ENCODE data around the gene GABRG3. TPM values are rescaled to one million over a fixed set of nuclear protein-coding genes. Genes with fewer than 3 reads are reported as not detected.

Gene GABRG3
- total and polyA plus RNA-seq, 8 donors: 0.35 TPM; not detected in 7

GRCh38 chr15:26967719-26968269, 3.2 kb upstream of the GABRG3 start:
- TF ChIP-seq, protein P1, sequence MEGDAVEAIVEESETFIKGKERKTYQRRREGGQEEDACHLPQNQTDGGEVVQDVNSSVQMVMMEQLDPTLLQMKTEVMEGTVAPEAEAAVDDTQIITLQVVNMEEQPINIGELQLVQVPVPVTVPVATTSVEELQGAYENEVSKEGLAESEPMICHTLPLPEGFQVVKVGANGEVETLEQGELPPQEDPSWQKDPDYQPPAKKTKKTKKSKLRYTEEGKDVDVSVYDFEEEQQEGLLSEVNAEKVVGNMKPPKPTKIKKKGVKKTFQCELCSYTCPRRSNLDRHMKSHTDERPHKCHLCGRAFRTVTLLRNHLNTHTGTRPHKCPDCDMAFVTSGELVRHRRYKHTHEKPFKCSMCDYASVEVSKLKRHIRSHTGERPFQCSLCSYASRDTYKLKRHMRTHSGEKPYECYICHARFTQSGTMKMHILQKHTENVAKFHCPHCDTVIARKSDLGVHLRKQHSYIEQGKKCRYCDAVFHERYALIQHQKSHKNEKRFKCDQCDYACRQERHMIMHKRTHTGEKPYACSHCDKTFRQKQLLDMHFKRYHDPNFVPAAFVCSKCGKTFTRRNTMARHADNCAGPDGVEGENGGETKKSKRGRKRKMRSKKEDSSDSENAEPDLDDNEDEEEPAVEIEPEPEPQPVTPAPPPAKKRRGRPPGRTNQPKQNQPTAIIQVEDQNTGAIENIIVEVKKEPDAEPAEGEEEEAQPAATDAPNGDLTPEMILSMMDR (IDR thresholded peaks at IDR 0.05): no peak
- intact Hi-C loops (cut with DNase I): no loop called here
- no peaks in the 10 kb centered on the region for H3K4me1 ChIP-seq
- no peak overlapping the region for H3K27ac ChIP-seq
- FAIRE-seq (no peak), ATAC-seq (no peak), DNase-seq (no peak)
- WGBS, 2 donors: 1 to 2% methylated on average over 48 of the region's 48 CpGs
- peaks cover 0 to 17% (median 0%) of the 10 kb centered on the region in 4 donors for H3K27me3 ChIP-seq
- no peaks in the 10 kb centered on the region for H3K36me3 ChIP-seq
- H3K9me3 ChIP-seq: no peaks in the 10 kb centered on the region
- H3K4me3 ChIP-seq: no peak overlapping the region

GRCh38 chr15:26968806-26969205, 2.2 kb upstream of the GABRG3 start:
- peaks cover 0 to 17% (median 0%) of the 10 kb centered on the region in 4 donors for H3K27me3 ChIP-seq
- FAIRE-seq (no peak), DNase-seq (no peak), ATAC-seq (no peak)
- H3K36me3 ChIP-seq: no peaks in the 10 kb centered on the region
- TF ChIP-seq, protein P1 (IDR thresholded peaks at IDR 0.05): no peak
- no peaks in the 10 kb centered on the region for H3K4me1 ChIP-seq
- intact Hi-C loops (cut with DNase I): no loop called here
- H3K9me3 ChIP-seq: no peaks in the 10 kb centered on the region
- H3K4me3 ChIP-seq: no peak overlapping the region
- H3K27ac ChIP-seq: no peak overlapping the region
- 49 to 64% methylated on average over 2 of the region's 2 CpGs for WGBS, 2 donors

DNA sequence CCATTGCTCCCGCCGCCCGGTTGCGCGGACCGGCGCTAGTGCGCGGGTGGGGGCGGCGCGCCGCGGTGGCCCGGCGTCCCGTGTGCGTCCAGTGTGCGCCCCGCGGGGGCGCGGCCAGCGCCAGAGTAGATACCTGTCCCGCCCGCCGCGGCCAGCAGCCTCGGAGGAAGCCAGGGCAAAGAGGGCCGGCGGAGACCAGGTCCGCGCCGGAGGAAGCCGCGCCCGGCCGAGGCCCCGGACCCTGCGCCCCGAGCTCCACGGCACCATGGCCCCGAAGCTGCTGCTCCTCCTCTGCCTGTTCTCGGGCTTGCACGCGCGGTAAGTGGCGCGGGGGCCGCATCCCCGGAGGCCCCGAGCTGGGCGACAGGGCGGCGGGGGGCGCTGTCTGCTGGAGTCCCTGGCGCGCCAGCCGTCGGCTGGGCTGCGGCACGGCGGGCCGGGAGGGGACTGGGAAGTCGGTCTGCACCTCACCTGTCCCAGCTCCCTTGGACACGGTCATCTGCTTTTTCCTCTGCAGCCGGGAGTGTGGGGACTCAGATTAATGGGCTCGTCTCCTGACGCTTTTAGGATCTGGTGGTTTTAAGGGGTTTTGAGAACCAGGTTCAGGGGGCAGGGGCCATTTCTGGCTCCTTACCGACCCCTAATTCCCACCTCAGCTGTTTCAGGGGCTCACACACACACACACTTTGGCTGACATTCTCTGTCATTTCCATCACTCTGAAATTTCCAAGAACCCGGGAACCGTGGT, 464 bp downstream of the GABRG3 start:
- intact Hi-C loops (cut with DNase I): no loop called here
- Histone ChIP-seq H3K27ac (no peak overlapping the region), H3K27me3 (peaks cover 0 to 17% (median 0%) of the 10 kb centered on the region in 4 donors), H3K9me3 (no peaks in the 10 kb centered on the region), H3K4me3 (no peak overlapping the region), H3K36me3 (no peaks in the 10 kb centered on the region), H3K4me1 (no peaks in the 10 kb centered on the region)
- 2 to 5% methylated on average over 45 to 72 of the region's 72 CpGs for WGBS, 2 donors
- DNase-seq (peak in 1 of 6 donors; percentile 43), ATAC-seq (no peak), FAIRE-seq (no peak)
- TF ChIP-seq, protein P1 (IDR thresholded peaks at IDR 0.05): no peak

DNA sequence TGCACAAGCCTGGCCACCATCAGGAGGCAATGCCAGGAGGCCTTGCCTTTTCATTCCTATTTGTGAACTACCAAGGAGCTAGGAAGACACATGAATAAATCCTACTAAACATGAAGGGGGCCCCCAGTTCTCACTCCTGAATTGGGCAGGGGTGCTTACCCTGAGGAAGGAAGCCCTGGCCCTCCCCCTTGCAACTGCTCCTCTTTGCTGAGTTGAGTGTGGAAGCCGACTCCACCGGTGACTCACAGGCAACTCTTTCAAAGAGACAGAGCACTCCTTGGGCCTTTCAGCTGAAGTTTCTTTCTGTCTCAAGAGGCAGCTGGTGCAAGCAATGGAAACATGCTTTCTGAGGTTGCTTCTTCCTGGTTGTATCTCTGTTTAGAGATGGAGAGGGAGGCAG, 1.7 kb downstream of the GABRG3 start:
- ATAC-seq (no peak), DNase-seq (no peak), FAIRE-seq (no peak)
- no peaks in the 10 kb centered on the region for H3K4me1 ChIP-seq
- no peaks in the 10 kb centered on the region for H3K9me3 ChIP-seq
- WGBS, 2 donors: 40 to 62% methylated on average over 2 of the region's 2 CpGs
- intact Hi-C loops (cut with DNase I): no loop called here
- TF ChIP-seq, protein P1 (IDR thresholded peaks at IDR 0.05): no peak
- no peak overlapping the region for H3K27ac ChIP-seq
- H3K4me3 ChIP-seq: no peak overlapping the region
- peaks cover 0 to 10% (median 0%) of the 10 kb centered on the region in 4 donors for H3K27me3 ChIP-seq
- no peaks in the 10 kb centered on the region for H3K36me3 ChIP-seq
